GM19099 (cell line): ENCODE data around the gene TH.

Experiments used
- POLR2A ChIP-seq: IDR thresholded peaks from 3 replicates; pipeline ENCODE4 v1.6.1; 2011; ENCODE audit warnings: low read depth; ENCODE audit not compliant: insufficient read length; ENCODE audit errors: extremely low read depth

Gene TH

GRCh38 chr11:2154195-2154585 lies 17.4 kb downstream of the TH start:
- TF ChIP-seq POLR2A, result no peak

- TF ChIP-seq POLR2A, result no peak
Observed at GRCh38 chr11:2153581-2154194, 17.9 kb downstream of the TH start.

GRCh38 chr11:2151500-2152257 lies 19.9 kb downstream of the TH start:
- TF ChIP-seq POLR2A, result no peak

GRCh38 chr11:2149864-2150847 lies 21.5 kb downstream of the TH start:
- no peak for TF ChIP-seq POLR2A

GRCh38 chr11:2149460-2149859 lies 22.2 kb downstream of the TH start:
- no peak for TF ChIP-seq POLR2A

GRCh38 chr11:2148595-2148994 lies 23.0 kb downstream of the TH start:
- TF ChIP-seq POLR2A, result no peak

GRCh38 chr11:2147391-2147790 lies 24.2 kb downstream of the TH start:
- TF ChIP-seq POLR2A, result no peak

- no peak for TF ChIP-seq POLR2A
Observed at GRCh38 chr11:2146051-2146450, 25.6 kb downstream of the TH start.

GRCh38 chr11:2144544-2145248 lies 26.9 kb downstream of the TH start:
- no peak for TF ChIP-seq POLR2A

GRCh38 chr11:2143799-2144543 lies 27.6 kb downstream of the TH start:
- TF ChIP-seq POLR2A, result no peak

- no peak for TF ChIP-seq POLR2A
Observed at GRCh38 chr11:2143477-2143798, 28.2 kb downstream of the TH start.

- TF ChIP-seq POLR2A, result no peak
Observed at GRCh38 chr11:2142762-2143202, 28.8 kb downstream of the TH start.

GRCh38 chr11:2142300-2142759 lies 29.3 kb downstream of the TH start:
- TF ChIP-seq POLR2A, result no peak
